ENCODE measurements around the gene HOXD12. TPM values are rescaled to one million over a fixed set of nuclear protein-coding genes. Genes with fewer than 3 reads are reported as not detected.

HOXD12 gene
- total RNA-seq, 4 donors from 2014 or later: not detected

- H3K4me1 ChIP-seq: peaks cover 0 to 53% (median 20%) of the 10 kb centered on the region in 4 donors
- no peaks in the 10 kb centered on the region for H3K9me3 ChIP-seq
- H3K27me3 ChIP-seq: peaks cover 8 to 98% of the 10 kb centered on the region in 2 donors
- H3K36me3 ChIP-seq: no peaks in the 10 kb centered on the region
- H3K4me3 ChIP-seq: peak overlapping the region in 1 of 4 donors; percentile 35
- no peak for TF ChIP-seq POLR2A (IDR thresholded peaks at IDR 0.05)
- peak; percentile 53 to 83 (median 65) for TF ChIP-seq CTCF (IDR thresholded peaks at IDR 0.05)
- no peak for TF ChIP-seq EP300 (IDR thresholded peaks at IDR 0.05)
- no peak overlapping the region for H3K27ac ChIP-seq
- DNase-seq (ENCODE audit: low spot score in 2 of 2): peak in 1 of 2 donors; percentile 36
- WGBS, 2 donors: 5 to 11% methylated on average over 34 to 38 of the region's 49 CpGs
These were observed 11.3 kb upstream of the HOXD12 start for GRCh38 chr2:176088048-176088936.

GRCh38 chr2:176088937-176089842 is 10.4 kb upstream of the HOXD12 start:
- H3K9me3 ChIP-seq: no peaks in the 10 kb centered on the region
- no peak for TF ChIP-seq CTCF (IDR thresholded peaks at IDR 0.05)
- no peak for TF ChIP-seq POLR2A (IDR thresholded peaks at IDR 0.05)
- no peak for TF ChIP-seq EP300 (IDR thresholded peaks at IDR 0.05)
- H3K4me1 ChIP-seq: peaks cover 0 to 51% (median 23%) of the 10 kb centered on the region in 4 donors
- H3K36me3 ChIP-seq: no peaks in the 10 kb centered on the region
- DNase-seq (ENCODE audit: low spot score in 2 of 2): no peak
- no peak overlapping the region for H3K27ac ChIP-seq
- WGBS, 2 donors: 15 to 16% methylated on average over 6 of the region's 6 CpGs
- H3K27me3 ChIP-seq: peaks cover 7 to 98% of the 10 kb centered on the region in 2 donors
- no peak overlapping the region for H3K4me3 ChIP-seq

GRCh38 chr2:176089843-176090395 is 9.7 kb upstream of the HOXD12 start:
- no peak for TF ChIP-seq POLR2A (IDR thresholded peaks at IDR 0.05)
- H3K27ac ChIP-seq: no peak overlapping the region
- peaks cover 3 to 98% of the 10 kb centered on the region in 2 donors for H3K27me3 ChIP-seq
- no peak overlapping the region for H3K4me3 ChIP-seq
- H3K9me3 ChIP-seq: no peaks in the 10 kb centered on the region
- peaks cover 0 to 46% (median 22%) of the 10 kb centered on the region in 4 donors for H3K4me1 ChIP-seq
- no peaks in the 10 kb centered on the region for H3K36me3 ChIP-seq
- no peak for DNase-seq (ENCODE audit: low spot score in 2 of 2)

- WGBS, 2 donors: 29 to 40% methylated on average over 5 of the region's 5 CpGs
- no peak for DNase-seq (ENCODE audit: low spot score in 2 of 2)
- Histone ChIP-seq H3K4me1 (peaks cover 0 to 37% (median 15%) of the 10 kb centered on the region in 4 donors), H3K4me3 (no peak overlapping the region), H3K36me3 (no peaks in the 10 kb centered on the region), H3K27ac (no peak overlapping the region), H3K9me3 (no peaks in the 10 kb centered on the region), H3K27me3 (peaks cover 3 to 98% of the 10 kb centered on the region in 2 donors)
- TF ChIP-seq POLR2A (IDR thresholded peaks at IDR 0.05) (no peak), CTCF (IDR thresholded peaks at IDR 0.05) (no peak), EP300 (IDR thresholded peaks at IDR 0.05) (no peak)
These were observed 8.7 kb upstream of the HOXD12 start for GRCh38 chr2:176090862-176091261.
